ENCODE results near the gene DNAAF1.
"Not testable (repeated sequence)": the region's sequence is repeated elsewhere in the genome, so short reads cannot be mapped to it uniquely, and the experiment has no call there.

DNAAF1 gene

DNA sequence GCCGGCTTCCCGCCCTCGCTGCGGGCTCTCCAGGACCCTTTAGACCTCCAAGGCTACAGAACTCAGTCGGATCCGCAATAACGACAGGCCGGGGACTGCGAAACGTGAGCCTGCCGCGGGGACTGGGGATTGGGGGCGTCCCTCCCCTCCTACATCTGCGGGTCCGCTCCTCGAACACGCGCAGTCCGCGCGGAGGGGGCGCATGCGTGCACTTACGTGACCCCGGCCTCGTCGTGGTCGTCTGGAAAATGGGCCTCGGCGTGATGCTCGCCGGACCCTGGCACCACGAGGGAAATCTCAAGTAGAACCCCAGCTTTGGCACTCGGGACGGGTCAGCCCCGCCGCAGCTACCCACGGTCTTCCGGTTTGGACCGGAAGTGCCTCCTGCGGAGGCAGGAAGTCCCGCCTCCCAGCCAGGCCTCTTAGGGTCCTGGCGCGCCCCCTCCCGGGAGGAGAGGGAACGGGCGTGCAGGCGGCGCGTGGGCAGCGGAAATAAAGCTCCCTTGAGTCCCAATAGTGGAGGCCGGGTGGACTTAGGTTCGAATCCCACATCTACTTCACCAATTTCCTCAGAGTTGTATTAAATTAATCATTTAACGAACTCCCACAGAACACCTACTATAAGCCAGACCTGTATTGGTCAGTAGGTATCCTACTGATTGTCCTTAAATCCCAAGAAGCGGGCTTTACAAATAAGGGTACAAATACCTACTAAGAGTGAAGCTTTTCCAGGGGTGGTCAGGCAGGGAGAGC is 41.8 kb downstream of the DNAAF1 start, which contains the start of gene TAF1C:
Gene TAF1C, minus strand, starts transcription at position 373 of the 753 bp plus-strand sequence. CDS start 2,069 bp downstream, outside the sequence.
- DNase-seq = peak; percentile 97

GRCh38 chr16:84190731-84191388 is 45.8 kb downstream of the DNAAF1 start, which contains the start of gene ADAD2:
TSS of gene ADAD2 (plus strand) at chr16:84191157. CDS start at chr16:84191231, 74 bp downstream.
- DNase-seq = no peak

GRCh38 chr16:84191466-84191865 is 46.4 kb downstream of the DNAAF1 start:
- DNase-seq = no peak

- DNase-seq = no peak
Measured at GRCh38 chr16:84193480-84193879, 48.4 kb downstream of the DNAAF1 start.

DNA sequence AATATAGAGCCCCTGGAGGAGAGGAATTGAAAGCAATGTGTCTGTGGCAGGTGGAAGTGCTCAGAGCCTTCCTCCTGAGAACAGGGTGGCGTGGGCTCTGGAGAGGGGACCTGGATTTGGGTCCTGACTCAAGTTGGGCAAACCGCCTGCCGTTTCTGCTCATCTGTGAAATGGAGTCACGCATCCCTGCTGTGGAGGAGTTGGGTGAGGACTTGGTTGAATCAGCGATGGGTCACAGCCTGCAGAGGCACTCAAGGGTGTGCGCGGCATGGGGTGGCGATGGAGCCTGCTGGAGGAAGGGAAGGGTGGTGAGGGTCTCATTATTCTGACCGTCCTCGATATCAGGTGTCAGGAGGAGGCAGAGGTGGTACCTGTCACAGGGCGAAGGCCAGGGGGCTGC is 48.9 kb downstream of the DNAAF1 start:
- no peak for DNase-seq

- DNase-seq = no peak
Measured at GRCh38 chr16:84194470-84195200, 49.5 kb downstream of the DNAAF1 start.

DNA sequence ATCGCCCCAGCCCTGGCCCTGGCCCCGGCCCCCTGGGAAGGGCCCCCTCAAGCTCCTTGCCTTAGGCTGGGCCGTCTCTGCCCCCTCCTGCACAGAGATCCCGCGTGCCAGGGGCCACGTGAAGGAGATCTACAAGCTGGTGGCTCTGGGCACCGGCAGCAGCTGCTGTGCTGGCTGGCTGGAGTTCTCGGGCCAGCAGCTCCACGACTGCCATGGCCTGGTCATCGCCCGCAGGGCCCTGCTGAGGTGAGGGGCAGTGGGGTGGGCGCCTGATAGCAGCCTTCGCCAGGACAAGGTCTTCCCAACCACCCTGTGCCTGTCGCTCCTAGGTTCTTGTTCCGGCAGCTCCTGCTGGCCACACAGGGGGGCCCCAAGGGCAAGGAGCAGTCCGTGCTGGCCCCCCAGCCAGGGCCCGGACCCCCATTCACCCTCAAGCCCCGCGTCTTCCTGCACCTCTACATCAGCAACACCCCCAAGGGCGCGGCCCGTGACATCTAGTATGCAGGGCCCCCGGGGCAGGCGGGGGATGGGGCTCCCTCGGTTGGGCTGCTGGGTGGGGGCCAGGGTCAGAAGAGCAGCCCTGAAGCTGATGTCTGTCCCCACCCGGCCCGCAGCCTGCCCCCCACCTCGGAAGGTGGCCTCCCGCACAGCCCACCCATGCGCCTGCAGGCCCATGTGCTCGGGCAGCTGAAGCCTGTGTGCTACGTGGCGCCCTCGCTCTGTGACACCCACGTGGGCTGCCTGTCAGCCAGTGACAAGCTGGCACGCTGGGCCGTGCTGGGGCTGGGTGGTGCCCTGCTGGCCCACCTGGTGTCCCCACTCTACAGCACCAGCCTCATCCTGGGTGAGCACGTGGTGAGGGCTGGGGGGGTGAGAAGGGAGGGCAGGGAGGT is 50.3 kb downstream of the DNAAF1 start:
- no peak for DNase-seq

- no peak for DNase-seq
Measured at GRCh38 chr16:84196101-84196500, 51.0 kb downstream of the DNAAF1 start.

GRCh38 chr16:84196727-84197394 is 51.8 kb downstream of the DNAAF1 start:
- no peak for DNase-seq

- DNase-seq = no peak
Measured at GRCh38 chr16:84197466-84198128, 52.5 kb downstream of the DNAAF1 start.

- DNase-seq = no peak
Measured at GRCh38 chr16:84198401-84198800, 53.3 kb downstream of the DNAAF1 start.

- DNase-seq = no peak
Measured at GRCh38 chr16:84199097-84199496, 54.0 kb downstream of the DNAAF1 start.

DNA sequence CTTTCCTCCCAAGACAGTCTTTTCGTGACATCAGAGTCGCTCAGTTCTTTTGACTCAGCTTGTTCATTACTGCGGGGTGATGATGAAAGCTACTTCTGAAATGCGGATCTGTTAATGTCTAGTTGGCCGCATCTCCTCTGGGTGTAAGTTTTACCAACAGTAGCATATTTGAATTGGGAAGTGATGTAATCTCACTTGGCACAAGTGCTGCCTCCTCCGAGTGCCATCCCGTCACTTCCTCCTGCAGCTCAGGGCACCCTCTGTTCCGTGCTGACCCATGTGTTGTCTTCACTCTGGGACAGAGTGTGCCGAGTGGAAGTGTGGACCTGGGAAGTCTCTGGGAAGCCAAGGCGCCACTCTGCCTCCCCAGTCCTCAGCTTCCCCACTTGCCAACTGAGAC is 54.8 kb downstream of the DNAAF1 start:
- DNase-seq = peak; percentile 7

- not testable (repeated sequence) for DNase-seq
Measured at GRCh38 chr16:84204551-84204950, 59.4 kb downstream of the DNAAF1 start.

GRCh38 chr16:84205123-84205522 is 60.0 kb downstream of the DNAAF1 start:
- not testable (repeated sequence) for DNase-seq

GRCh38 chr16:84205976-84206691 is 61.0 kb downstream of the DNAAF1 start:
- no peak for DNase-seq

DNA sequence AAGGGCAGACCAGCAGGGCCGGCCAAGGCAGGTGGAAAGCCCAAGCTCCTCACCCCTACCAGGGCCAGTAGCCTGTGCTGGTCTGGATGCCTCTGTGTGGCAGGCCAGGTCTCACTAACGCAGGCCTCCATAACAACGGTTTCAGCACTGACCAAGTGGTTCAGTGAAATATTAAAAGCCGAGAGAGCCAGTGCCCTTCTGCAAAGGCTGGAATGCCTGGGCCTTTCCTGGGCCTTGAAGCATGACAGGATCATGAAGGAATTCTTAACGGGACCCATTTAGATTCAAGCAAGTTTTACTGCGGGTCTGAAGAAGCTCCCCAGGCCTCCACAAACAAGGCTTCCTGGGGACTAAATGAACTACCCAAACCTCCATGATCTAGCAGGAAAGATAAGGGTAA is 62.1 kb downstream of the DNAAF1 start:
- DNase-seq = no peak

- no peak for DNase-seq
Measured at GRCh38 chr16:84207879-84208278, 62.8 kb downstream of the DNAAF1 start.

DNA sequence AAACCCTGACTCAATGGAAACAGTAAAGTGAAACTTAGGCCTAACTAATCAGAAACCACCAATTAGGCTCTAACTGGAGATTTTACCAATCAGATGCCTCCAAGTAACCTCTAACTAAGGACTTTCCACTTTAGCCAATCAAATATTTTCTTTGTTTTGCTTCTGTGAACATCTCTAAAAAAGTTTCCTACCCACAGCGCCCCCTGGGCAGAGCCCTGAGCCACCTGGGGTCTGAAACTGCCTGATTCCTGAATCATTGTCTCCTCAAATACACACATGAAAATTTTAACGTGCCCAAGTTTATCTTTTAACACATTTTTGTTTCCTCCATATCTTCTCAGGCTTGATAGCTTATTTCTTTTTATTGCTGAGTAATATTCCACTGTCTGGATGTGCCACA is 64.9 kb downstream of the DNAAF1 start:
- DNase-seq = peak; percentile 33

GRCh38 chr16:84212154-84212553 is 67.0 kb downstream of the DNAAF1 start:
- DNase-seq = no peak

DNA sequence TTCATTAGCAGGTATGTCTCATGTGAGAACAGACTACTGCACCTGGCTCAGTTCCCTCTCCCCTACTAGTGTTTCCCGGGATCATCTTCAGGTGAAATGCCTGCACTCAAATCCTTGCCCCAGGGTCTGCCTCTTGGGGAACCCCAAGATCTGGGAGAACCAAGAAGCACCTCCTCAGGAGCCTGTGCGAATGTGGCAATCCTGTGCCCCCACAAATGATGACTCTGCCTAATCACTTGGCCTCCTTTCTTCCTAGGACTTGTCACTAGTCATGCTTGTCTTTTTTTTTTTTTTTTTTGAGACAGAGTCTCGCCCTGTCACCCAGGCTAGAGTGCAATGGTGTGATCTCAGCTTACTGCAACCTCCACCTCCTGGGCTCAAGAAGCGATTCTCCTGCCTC is 67.5 kb downstream of the DNAAF1 start:
- DNase-seq = no peak
